HG03460 (cell line): ENCODE measurements around the gene ADORA2A.

ENCODE experiments used
- ATAC-seq: cut with Tn5 transposase; IDR thresholded peaks from one replicate; pipeline ENCODE4 v1.9.1; 2021; ENCODE audit not compliant: unreplicated experiment

ADORA2A gene

GRCh38 chr22:24431309-24432034, 4.1 kb downstream of the ADORA2A start:
- no peak for ATAC-seq

DNA sequence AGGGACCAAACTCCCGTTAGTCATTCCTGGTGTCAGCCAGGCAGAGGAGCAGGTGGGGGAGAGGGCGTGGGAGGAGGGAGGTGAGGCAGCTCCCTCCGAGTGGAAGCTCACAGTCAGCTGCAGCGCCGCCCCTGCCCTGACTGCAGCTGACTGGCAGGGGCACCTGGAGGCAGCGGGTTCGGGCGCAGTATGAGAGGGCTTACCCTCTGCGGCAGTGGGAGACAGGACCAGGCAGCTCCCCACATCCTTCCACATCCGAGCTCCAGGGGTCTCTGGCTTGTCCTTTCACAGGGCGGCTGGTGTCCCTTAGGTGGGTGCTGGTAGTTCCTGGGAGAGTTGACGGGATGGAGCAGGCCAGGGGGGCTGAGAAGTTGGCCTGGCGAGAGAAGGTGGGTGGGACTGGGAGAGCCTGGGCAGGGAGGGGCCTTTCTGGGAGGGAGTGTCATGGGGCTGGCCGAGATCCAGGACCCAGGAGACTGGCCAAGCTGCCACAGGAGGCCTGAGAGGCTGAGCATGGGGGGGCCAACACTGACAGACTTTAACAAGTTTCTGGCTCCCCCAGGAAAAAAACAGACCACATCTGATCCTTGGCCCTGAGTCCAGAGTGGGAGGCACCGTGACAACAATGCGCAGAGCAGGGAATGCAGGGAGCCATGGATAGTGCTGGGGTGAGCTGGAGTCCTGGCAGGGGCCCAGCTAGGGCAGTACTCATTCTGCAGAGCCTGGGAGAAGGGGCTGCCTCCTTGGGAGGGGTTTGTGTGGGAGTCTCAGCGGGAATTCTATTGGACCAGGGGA, 4.9 kb downstream of the ADORA2A start:
- no peak for ATAC-seq

GRCh38 chr22:24433001-24433827, 5.8 kb downstream of the ADORA2A start:
- ATAC-seq: no peak

DNA sequence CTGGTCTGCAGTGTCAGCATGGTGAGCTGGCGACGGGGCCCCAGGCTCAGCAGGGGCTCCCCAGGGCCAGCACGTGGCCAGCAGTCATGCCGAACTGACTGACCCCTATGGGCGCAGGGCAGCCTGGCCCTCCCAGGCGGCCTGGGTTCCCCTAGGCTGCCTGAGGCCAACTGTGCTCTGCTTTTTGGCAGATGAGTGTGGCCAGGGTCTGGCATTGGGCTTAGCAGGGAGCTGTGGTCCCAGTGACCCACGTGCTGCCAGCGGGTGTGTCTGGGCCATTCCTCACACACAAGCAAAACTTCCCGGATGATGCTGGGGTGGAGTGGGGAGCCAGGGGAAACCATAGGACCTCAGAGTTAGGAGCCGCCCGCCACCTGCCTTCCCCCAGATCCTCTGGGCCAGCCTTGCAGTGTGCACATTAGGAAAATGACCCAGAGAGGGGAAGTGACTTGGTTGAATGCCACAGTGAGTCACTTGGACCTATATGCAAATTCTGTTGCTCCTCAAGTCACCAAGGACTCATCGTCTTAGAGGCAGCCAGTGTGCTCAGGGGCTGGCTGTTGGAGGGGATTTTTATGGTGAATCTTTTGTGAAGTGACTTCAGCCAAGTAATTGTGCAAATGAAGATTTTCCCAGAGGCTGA, 6.5 kb downstream of the ADORA2A start:
- peak; percentile 63 for ATAC-seq

- peak; percentile 53 for ATAC-seq
Observed at GRCh38 chr22:24434471-24435322, 7.3 kb downstream of the ADORA2A start.

DNA sequence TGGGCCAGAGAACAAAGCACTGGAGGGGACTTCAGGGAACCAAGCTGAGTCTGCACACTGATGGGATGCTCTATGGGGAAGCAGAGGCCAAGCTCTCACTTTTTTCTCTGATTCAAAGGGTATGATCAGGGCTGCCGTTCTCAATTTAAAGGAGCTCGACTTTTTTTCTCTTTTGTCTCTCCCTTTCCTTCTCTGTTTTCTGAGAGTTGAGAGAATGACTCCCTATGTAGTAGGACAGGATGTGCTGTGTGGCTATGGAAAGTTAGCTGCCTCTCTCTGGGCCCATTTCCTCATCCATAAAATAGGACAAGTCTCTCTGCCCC, 7.9 kb downstream of the ADORA2A start:
- ATAC-seq: no peak

DNA sequence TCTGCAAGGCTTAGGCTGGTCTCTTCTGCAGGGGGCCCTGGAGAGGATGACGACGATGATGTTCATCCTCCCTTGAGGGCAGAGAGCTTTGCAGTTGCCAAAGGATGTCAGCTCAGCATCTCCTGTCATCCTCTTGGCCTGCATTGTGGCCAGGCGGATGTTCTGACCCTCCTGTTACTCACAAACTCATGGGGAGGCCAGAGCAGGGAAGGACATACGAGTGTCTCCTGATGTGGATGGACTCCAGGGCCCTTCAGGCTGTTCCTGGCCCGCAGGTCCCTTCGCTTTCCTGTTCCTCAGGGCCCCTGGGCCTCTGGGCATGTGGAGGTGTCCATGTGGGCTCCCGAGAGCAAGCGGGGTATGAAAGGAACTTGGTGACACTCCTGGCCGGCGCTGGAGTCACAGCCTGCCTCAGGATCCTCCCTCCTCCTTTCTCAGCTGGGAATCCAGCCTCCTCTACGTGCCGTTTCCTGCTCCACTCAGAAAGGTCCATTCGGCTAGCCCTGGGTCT, 8.5 kb downstream of the ADORA2A start:
- ATAC-seq: no peak

- no peak for ATAC-seq
Observed at GRCh38 chr22:24436553-24436952, 9.2 kb downstream of the ADORA2A start.

DNA sequence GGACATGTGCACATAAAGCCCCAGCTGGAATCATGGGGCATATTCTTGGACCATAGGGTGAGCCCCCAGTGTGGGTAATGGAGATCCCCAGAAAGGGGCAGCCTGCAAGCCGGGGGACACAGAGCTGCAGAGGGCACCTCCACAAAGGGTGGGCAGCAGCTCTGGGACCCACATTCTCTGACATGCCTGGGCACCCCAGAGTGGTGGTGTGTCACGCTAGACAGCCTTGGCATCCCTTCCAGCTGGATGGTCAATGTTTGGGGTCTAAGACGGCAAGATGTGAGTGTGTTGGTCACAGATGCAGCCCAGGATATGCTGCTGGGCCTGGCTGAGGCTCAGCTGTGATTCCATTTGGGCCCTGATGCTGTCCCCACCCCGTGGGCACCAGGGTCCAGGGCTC, 9.7 kb downstream of the ADORA2A start:
- ATAC-seq: no peak

DNA sequence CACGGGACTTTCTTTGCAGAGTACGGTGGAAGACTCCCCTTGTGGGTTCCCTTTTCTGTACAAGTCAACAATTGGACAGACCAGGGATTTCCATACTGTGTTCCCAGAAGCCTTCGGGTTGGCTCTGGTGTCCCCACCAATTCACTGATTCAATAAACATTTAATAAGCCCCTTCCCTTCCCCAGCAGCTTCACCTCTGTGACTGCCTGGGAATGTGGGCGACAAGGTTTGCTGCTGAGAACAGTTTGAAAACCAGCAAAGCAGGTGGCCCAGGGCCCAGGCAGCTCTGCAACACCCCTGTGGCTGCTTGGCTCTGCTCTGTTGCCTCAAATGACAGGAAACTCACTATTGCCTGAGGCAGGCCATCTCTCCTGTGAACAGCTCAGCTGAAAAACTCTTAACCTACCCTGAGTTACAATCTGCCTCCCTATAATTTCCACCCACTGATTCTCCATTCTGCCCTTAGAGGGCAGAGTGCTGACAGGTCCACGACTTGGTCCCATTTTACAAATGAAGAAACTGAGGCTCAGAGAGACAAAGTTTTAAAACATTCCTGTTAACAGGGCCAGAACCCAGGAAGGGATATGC, 10.4 kb downstream of the ADORA2A start:
- peak; percentile 28 for ATAC-seq

DNA sequence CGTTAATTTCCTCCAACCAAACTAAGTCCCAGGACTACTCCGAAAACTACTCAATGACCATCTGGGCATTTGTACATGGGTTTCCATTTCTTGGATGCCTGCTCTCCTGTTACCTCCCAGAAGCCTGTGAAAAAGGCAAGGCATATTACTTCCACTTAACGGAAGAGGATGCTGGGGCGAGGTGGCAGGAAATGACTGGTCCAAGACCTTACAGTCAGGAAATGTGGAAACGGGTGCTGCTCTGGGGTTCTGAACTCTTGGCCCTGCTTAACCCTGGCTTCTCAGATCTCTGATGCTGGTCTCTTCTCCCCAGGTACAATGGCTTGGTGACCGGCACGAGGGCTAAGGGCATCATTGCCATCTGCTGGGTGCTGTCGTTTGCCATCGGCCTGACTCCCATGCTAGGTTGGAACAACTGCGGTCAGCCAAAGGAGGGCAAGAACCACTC, 12.9 kb downstream of the ADORA2A start:
- no peak for ATAC-seq

- ATAC-seq: no peak
Observed at GRCh38 chr22:24440718-24441405, 13.5 kb downstream of the ADORA2A start.

DNA sequence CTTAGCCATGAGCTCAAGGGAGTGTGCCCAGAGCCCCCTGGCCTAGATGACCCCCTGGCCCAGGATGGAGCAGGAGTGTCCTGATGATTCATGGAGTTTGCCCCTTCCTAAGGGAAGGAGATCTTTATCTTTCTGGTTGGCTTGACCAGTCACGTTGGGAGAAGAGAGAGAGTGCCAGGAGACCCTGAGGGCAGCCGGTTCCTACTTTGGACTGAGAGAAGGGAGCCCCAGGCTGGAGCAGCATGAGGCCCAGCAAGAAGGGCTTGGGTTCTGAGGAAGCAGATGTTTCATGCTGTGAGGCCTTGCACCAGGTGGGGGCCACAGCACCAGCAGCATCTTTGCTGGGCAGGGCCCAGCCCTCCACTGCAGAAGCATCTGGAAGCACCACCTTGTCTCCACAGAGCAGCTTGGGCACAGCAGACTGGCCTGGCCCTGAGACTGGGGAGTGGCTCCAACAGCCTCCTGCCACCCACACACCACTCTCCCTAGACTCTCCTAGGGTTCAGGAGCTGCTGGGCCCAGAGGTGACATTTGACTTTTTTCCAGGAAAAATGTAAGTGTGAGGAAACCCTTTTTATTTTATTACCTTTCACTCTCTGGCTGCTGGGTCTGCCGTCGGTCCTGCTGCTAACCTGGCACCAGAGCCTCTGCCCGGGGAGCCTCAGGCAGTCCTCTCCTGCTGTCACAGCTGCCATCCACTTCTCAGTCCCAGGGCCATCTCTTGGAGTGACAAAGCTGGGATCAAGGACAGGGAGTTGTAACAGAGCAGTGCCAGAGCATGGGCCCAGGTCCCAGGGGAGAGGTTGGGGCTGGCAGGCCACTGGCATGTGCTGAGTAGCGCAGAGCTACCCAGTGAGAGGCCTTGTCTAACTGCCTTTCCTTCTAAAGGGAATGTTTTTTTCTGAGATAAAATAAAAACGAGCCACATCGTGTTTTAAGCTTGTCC, 14.3 kb downstream of the ADORA2A start:
- ATAC-seq: no peak

DNA sequence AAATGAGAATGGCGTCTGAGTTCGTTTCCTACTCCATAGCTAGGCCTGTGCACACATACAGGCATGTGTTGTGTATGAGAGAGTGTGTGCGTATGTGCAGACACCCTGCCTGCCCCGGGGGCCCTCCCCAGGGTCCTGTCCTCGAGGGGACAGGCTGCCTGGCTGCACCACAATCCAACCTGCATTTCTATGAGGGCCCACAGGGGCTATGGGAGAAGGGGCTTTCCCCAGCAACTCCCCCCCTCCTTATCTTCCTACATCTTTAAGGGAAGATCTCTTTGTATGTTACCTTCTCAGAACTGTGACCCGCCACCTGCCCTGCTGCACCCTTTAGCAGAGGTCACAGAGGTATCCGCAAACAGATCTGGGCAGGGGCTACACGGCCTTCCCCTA, 14.9 kb downstream of the ADORA2A start:
- ATAC-seq: no peak

DNA sequence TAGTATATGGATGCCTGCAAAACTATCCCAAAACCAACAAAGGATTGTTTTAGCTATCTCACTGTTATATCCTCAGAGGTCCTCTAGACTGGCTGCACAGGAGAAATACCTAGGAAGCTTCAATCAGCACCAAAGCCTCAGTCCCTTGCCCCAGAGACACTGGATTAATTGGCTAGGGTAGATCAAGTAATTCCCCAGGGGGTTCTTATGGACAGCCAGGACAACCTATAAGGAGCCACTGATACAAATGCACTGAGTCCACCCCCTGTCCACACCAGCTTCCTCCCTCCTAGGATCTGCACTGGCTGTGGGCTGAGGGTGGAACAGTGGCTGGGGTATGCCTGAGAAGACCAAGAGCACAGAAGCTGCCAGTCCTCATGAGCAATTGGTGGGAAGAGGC, 16.3 kb downstream of the ADORA2A start:
- no peak for ATAC-seq

DNA sequence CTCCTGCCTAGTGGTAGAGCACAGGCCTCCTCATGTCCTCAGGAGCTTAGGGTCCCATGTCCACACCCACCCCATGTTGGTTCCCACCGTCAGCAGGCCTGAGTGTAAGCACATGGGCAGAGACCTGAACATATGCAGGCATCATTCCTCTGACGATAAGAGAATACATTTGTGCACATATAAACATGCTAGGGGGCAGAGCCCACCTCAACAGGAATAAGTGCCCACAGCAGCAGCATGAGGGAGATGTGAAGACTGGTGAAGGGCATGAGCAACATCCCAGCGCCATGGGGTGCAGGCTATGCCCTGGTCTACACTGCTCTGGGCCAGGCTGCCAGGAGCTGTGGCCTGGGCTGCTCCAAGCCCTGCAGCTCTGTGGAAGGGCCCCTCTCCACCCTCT, 16.9 kb downstream of the ADORA2A start:
- ATAC-seq: no peak

GRCh38 chr22:24444729-24445466, 17.5 kb downstream of the ADORA2A start:
- ATAC-seq: no peak
